ENCODE data around the gene PIM2.

DNA sequence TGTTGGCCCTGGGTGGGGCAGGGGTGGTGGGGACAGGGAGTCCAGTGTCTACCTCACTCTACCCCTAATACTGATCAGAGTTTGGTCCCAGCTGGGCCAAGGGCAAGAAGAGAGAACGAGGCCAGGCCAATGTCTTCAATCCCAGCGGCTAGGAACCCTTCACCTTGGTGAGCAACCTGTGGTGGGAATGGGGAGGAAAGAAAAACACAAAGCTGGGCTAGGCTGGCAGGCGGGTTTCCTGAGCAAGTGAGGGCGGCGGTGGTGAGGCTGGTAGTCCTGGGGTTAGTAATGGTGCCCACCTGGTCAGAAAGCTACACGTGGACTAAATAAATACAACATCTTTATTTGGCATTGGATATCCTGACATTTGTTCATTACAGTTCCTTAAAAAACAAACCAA is 15.5 kb downstream of the PIM2 start:
- TF ChIP-seq, protein P1, sequence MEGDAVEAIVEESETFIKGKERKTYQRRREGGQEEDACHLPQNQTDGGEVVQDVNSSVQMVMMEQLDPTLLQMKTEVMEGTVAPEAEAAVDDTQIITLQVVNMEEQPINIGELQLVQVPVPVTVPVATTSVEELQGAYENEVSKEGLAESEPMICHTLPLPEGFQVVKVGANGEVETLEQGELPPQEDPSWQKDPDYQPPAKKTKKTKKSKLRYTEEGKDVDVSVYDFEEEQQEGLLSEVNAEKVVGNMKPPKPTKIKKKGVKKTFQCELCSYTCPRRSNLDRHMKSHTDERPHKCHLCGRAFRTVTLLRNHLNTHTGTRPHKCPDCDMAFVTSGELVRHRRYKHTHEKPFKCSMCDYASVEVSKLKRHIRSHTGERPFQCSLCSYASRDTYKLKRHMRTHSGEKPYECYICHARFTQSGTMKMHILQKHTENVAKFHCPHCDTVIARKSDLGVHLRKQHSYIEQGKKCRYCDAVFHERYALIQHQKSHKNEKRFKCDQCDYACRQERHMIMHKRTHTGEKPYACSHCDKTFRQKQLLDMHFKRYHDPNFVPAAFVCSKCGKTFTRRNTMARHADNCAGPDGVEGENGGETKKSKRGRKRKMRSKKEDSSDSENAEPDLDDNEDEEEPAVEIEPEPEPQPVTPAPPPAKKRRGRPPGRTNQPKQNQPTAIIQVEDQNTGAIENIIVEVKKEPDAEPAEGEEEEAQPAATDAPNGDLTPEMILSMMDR (IDR thresholded peaks at IDR 0.05; ENCODE audit: low read depth, low read length, poor library complexity, severe bottlenecking) = no peak
- no peak for TF ChIP-seq EZH2phosphoT487 (IDR thresholded peaks at IDR 0.05; ENCODE audit: borderline replicate concordance, low read length)

Data from DOHH2 (cell line).